Glomerular visceral epithelial cell (primary cell): ENCODE measurements around the gene PCP4.

Experiments used
- DNase-seq: peaks from one replicate; pipeline ENCODE4 v3.0.0-alpha.2; 2016; ENCODE audit errors: extremely low spot score

PCP4 gene

GRCh38 chr21:39918558-39918957, 51.3 kb downstream of the PCP4 start:
- no peak for DNase-seq

DNA sequence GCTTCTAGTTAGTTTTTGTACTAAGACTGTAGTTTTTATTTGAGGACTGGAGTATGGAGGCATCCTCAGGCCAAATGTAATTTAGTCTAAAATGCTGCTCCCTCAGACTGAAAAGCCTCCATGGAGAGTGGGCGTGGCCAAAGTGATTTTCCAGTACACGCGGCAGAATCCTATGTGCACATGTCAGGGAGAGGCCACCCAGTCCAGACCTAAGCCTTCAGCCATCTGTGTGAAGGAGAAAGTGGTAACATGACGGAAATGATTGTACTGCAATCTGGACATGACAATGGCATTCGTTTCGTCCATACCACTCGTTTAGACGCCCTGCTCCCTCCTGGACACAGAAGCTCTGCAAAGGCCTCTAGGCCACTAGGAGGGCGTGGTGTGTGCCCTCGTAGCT, 56.2 kb downstream of the PCP4 start:
- DNase-seq = no peak

DNA sequence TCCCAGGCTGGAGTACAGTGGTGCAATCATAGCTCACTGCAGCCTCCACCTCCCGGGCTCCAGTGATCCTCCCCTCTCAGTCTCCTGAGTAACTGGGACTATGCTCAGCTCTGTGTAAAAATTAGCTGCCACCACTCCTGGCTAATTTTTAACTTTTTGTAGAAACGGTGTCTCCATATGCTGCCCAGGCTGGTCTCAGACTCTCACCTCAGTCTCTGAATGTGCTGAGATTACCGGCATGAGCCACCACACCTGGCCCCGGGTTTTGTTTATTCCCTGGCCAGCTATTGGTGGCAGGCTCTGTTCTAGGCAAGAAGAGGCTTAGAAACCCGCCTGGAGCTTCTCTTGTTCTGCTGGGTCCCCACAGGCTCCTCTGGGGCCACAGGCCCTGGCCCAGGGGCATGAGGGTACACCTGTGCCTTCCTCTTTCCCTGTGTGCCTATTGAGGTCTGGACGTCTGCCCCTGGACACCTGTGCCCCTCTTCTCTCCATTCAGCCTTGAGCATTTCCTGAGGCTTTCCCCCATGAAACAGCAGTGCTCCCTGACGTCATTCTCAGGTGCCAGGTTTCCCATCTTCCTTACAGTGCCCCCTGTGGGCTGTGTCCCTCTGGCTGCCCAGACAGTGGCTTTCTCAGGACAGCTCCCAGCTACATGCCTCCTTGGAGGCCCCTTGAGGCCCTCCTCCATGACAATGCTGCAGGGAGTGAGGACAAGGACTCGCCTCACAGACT, 57.5 kb downstream of the PCP4 start:
- DNase-seq = no peak

DNA sequence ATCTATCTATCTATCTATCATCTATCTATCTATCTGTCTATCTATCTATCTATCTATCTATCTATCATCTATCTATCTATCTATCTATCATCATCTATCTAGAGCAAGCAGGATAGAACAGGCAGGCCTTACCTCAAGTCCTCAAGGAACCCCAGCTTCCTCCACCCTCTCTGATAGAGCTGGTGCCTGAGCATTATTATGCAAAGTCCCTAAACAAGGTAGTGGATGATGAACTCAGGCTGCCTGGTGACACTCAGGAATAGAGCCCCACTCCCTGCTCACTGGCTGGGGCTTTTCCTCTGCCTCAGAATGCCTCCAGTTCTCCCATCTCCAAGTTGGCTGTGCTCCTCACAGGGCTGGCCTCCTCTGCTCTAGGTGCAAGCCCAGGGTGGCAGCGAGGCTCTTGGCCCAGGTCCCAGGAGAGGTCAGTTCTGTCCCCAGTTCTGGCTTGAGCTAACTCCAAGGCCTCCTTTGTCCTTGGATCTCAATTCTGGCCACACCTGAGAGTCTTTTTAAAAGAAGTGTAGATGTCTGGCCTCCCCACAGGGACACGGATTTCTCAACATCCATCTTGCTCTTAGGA, 60.2 kb downstream of the PCP4 start:
- DNase-seq = no peak

GRCh38 chr21:39932335-39932734, 65.1 kb downstream of the PCP4 start:
- no peak for DNase-seq

GRCh38 chr21:39934895-39935294, 67.7 kb downstream of the PCP4 start:
- no peak for DNase-seq

DNA sequence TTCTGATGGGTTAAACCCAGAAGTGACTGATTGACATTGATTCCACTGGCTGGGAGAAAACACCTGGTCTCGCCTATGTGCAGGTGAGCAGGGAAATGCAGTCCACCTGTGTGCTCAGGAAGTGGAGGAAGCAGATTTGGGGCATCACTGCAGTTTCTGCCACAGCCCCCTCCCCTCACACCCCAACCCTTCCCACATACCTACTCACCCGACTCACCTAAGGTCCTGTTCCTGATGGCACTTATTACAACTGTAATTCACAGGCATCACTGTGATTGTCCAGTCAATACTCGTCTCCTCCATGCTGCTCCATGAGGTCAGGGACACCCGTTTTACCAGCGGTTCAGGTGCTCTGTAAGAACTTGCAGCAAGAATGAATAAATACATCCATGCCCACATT, 68.5 kb downstream of the PCP4 start:
- no peak for DNase-seq

DNA sequence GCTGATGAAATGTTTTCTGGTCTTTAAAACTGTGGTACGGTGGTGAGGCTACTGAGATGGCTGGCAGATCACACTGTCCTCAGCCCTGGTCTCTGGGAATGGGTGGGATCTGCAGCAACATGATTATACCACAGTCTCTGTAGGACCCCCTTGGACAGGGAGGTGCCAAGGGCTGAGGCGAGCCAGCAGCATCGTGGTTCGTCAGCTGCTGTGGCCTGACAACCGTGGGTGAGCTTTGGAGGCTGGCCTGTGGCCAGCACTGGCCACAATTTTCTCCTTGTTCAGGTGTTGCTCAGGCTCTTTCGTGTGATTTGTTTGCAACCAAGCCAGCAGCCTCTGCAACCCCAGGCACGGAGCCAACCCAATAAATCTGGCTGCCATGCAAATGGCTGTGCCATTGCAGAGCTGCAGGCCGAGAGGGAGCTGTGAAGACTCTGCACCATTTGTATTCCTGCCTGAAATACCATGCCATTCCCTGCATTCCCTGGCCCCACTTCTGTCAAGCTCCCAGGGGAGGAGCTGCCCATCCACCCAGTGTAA, 70.9 kb downstream of the PCP4 start:
- no peak for DNase-seq

DNA sequence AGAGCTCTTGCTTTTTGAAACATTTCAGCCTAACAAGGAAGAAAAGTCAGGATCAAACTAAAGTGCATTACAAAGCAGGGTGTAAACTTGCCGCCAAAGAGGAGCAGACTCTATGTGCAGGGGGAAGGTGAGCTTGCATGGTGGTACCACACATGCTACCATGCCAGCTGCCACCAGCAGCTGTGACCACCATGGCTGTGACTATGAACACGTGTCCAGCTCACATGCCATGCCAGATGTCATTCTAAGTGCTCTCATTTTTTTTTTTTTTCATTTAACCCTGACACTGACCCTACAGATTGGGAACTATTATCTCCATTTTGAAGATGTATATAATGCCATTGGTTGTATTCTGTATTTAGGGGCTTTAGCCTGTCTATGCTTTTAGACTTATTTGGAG, 79.0 kb downstream of the PCP4 start:
- DNase-seq = no peak

DNA sequence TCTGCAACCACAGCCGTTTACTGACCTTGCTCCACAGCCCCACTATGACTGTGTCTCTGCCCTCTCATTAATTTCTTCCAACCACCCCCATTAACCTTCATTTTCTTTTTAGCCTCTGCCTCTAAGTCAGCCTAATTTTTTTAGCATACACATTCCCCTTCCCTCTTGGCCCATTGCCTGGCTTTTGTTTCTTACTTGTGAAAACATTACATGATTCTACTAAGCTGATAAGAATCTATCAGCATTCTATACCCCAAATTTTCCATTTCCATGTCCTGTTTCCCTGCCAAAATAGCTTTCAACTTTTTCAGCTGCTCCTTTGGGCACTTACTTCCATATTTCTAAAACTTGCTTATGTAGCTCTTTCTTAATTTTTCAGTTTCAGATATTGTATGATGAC, 79.8 kb downstream of the PCP4 start:
- DNase-seq = no peak

DNA sequence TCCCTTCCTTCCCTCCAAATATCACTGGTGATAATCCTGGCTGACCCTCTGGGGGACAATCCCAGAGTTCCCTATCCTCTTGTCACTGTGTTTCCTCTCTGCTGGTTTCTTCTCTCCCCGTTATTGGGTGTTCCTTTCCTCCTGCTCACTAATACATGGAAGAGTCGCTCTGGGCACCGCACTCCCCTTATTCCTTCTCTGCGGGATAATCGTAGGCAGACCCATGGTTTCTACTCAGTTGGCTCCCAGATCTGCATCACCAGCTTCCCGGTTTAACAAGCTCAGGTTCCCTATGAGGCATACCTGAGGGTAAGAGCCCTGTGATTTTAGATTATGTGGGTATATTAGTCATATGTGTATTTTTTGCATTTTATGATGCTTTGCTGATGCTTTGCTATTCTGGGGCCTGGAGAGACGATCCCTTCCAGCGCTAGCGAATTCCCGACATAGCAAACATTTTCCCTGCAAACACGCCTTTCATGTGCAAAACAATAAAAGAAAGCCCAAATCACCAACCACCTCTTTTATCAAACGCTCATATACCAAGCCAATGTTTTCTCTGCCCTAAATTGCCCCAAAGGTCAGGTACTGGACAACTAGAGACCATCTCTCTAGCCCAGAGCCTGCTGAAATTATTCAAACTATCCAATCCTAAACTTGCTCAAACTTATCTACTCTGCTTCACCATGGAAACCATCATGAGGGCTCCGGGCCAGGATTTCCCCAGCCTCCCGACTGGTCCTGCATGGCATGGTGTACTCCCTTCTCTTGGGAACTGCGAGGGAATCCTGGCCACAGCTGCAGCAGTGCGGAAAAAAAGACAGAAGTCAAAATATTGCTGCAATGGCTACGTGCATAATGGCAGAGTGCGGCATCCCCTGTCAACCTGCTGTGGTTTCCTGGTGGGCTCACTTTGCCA, 84.2 kb downstream of the PCP4 start:
- no peak for DNase-seq

DNA sequence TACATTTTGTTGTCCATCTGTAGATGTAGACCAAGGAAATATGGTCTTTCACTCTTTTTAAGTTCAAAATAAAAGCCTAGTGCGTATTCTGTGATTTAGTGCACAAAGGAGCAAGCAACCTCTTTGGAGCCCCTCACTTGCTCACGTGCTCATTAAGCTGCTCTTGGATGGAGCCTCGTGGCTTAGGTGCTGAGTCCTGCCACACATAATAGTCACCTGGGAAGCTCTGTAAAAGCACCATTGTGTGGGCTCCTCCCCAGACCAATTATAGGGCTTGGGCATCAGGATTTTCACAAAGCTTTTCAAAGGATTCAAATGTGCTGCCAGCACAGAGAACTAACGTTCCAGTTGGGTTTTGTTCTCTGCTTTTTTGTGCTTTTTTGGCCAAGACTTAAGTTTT, 85.0 kb downstream of the PCP4 start:
- no peak for DNase-seq

GRCh38 chr21:39954570-39954969, 87.3 kb downstream of the PCP4 start:
- no peak for DNase-seq

GRCh38 chr21:39955326-39955725, 88.1 kb downstream of the PCP4 start:
- DNase-seq = no peak

DNA sequence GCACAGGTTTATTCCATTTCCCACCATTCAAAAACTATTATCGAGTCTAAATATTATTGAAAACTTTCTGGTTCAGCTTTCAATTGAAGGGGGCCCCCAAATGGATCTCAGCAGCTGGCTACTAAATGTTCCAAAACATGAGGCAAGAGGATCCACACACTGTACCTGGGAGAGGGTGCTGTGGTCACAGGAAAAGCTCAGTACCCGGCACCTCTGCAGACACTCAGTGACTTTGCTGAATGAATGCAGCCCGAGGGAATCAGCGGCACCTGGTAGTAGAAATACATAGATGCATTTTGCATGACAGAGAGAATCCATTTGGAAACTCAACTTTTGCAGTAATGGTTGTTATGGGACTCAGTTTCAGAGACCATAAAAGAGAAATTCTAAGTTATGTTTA, 89.3 kb downstream of the PCP4 start:
- DNase-seq = no peak

DNA sequence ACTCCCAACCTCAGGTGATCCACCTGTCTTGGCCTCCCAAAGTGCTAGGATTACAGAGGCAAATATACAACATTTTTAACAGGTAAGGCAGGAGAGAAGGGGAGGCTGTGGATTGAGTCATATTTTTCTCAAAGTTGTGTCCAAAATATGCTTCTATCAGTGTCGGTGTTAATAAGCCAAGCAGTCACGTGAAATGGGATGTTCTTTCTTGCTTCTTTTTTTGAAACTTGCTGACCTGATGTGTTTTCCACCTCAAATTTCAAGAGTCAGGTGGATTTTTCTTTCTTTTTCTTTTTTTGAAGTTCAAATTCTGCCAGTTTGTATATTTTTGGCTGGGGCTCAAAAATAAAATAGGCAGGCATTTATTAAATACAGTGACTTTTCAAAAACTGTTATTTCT, 91.5 kb downstream of the PCP4 start:
- no peak for DNase-seq

DNA sequence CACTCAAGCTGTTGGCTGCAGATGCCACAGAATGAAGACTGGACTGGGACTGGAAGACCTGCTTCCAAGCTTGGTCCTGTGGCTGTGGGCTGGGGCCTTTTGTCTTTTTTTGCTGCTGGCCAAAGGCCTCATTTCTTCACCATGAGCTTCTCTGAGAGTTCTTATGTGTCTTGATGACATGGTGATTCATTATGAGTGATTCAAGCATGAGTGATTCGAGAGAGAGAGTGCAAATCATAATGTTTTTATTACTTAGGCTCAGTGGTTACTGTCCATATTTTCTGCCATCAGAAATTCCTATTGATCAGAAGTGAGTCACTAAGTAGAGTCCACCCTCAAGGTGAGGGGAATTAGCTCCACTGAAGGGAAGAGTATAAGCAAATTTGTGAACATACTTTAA, 94.0 kb downstream of the PCP4 start:
- DNase-seq = no peak

DNA sequence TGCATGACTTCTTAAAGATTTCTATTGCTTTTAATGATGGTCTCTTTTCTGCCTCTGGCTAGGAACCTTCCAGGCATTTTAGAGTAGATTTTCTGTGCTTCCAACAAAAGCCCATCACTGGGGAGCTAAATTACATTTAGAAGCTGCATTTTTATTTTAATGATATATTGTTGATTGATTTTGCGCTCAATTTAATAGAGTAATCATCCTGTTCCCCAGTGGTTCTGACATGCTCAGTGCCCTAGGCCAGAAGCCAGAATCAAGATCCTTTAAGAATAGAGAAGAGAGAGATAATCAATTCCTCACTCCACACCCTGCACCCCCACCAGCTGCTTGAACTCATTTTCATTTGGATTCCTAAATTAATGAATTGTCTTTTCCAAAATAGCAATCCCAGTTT, 97.8 kb downstream of the PCP4 start:
- DNase-seq = no peak

- no peak for DNase-seq
These were observed 99.5 kb downstream of the PCP4 start for GRCh38 chr21:39966786-39967185.

- no peak for DNase-seq
These were observed 100.8 kb downstream of the PCP4 start for GRCh38 chr21:39968010-39968409.

DNA sequence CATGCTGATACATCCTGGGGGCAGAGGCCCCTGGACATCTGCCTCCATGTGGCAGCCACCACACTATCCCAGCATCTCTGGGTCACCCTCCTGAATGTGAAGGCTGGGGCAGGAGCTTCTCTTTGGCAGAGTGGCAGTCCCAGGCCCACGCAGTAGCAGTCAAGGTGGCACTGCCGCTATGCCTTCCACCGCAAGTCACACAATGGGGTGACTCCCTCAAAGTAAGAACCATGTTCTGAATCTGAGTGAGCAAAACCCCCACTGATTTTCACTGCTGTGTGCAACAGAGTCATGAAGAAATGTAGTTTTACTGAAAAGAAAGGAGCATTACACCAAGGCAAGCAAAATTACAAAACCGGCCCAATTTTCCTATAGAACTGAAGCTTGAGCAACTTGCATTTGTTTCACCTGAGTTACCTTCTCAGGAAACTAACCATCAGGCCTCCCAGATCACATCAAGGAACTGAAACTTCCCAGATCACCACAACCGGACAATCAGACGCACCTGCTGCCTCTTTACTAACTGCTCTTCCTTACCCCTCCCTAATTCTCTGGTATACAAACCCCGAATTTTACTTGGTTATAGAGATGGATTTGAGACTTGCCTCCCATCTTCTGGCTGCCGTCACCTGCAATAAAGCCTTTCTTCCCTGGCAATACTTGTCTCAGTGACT, 102.6 kb downstream of the PCP4 start:
- no peak for DNase-seq

DNA sequence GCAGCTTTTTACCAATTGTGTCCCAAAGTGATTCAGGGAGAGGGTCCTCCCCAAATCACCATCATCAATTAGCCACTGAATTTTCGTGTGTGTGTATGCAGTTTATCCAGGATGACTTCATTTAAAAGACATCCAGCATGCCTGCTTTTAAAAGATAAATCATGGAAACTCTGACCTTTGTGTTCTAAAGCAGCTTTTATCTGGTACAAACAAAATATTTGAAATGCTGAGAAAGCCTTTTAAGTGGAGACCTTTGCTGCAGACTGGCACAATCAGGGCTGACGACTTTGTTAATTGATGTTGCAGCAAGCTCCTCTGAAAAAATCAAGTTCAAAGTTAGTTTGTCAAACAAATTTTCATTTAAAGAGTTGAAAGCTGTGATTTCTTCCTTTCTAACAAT, 104.7 kb downstream of the PCP4 start:
- DNase-seq = no peak
